Measurements from ENCODE around the gene DHRSX. TPM values are rescaled to one million over a fixed set of nuclear protein-coding genes. Genes with fewer than 3 reads are reported as not detected.
"Not testable (repeated sequence)": the region's sequence is repeated elsewhere in the genome, so short reads cannot be mapped to it uniquely, and the experiment has no call there.

DHRSX gene
- total RNA-seq, 4 donors from 2014 or later: 4.4 to 23.8 (median 11.3) TPM

DNA sequence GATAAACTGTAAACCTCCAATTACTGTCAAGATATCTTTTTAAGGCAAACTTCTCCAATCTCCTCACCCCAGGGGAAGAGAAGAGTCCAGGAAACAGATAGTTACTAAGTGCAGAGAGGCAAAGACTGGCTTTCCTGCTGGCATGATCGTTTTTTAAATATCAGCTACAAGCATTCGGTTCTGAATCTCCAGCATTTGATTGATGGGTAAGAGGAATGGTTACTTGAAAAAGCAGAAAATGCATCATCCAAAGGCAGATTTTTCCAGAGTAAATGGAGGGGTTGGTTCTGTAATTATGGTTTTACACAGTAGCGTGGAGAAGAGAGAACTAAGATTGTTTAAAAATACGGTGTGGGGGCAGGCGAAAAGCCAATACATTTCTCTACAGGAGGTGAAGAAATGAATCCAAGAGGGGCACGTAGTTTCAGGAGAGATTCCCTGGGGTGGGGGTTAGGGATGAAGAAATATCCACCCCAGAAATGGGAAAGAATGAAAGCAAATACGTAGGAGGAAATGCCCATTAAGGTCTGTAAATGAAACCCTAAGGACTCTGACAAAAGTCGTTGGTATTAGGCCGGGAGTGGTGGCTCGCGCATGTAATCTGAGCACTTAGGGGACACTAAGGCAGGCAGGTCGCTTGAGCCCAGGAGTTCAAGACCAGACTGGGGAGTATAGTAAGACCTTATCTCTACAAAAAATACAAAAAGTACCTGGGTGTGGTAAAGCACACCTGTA, 248.3 kb downstream of the DHRSX start:
- no peaks in the 10 kb centered on the region for H3K36me3 ChIP-seq
- intact Hi-C loops (cut with DNase I; ENCODE audit: low total_unique reads): no loop called here
- DNase-seq: no peak

DNA sequence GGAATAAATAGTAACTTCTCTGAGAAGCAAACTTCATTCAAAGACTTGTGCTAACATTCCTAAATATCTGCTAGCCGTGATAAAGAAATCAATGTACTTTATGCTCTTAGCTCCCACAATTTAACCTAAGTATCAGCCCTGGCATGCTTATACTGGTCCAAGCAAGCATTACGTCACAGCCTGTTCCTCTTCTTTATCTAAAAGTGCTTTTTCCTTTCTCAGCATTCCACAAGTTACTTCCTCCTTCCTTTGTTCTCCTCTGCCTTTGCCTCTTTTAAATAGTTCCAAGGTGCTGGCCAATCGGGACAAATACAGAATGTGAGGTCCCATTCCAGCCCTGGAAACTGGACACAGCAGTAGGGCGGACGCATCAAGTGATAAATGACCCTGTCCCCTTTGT, 249.6 kb downstream of the DHRSX start:
- Histone ChIP-seq H3K4me1 (no peaks in the 10 kb centered on the region), H3K27ac (no peak overlapping the region), H3K4me3 (no peak overlapping the region), H3K9me3 (no peaks in the 10 kb centered on the region), H3K27me3 (no peaks in the 10 kb centered on the region), H3K36me3 (no peaks in the 10 kb centered on the region)
- no peak for DNase-seq
- TF ChIP-seq, protein P1, sequence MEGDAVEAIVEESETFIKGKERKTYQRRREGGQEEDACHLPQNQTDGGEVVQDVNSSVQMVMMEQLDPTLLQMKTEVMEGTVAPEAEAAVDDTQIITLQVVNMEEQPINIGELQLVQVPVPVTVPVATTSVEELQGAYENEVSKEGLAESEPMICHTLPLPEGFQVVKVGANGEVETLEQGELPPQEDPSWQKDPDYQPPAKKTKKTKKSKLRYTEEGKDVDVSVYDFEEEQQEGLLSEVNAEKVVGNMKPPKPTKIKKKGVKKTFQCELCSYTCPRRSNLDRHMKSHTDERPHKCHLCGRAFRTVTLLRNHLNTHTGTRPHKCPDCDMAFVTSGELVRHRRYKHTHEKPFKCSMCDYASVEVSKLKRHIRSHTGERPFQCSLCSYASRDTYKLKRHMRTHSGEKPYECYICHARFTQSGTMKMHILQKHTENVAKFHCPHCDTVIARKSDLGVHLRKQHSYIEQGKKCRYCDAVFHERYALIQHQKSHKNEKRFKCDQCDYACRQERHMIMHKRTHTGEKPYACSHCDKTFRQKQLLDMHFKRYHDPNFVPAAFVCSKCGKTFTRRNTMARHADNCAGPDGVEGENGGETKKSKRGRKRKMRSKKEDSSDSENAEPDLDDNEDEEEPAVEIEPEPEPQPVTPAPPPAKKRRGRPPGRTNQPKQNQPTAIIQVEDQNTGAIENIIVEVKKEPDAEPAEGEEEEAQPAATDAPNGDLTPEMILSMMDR (IDR thresholded peaks at IDR 0.05): no peak
- no peak for TF ChIP-seq POLR2A (IDR thresholded peaks at IDR 0.05)
- intact Hi-C loops (cut with DNase I; ENCODE audit: low total_unique reads): no loop called here

More for the DNA sequence above, 248.3 kb downstream of the DHRSX start:
- H3K27ac ChIP-seq: no peak overlapping the region
- no peak overlapping the region for H3K4me3 ChIP-seq
- H3K9me3 ChIP-seq: no peaks in the 10 kb centered on the region
- H3K4me1 ChIP-seq: no peaks in the 10 kb centered on the region
- TF ChIP-seq, protein P1 (IDR thresholded peaks at IDR 0.05): no peak
- TF ChIP-seq POLR2A (IDR thresholded peaks at IDR 0.05): no peak
- no peaks in the 10 kb centered on the region for H3K27me3 ChIP-seq

DNA sequence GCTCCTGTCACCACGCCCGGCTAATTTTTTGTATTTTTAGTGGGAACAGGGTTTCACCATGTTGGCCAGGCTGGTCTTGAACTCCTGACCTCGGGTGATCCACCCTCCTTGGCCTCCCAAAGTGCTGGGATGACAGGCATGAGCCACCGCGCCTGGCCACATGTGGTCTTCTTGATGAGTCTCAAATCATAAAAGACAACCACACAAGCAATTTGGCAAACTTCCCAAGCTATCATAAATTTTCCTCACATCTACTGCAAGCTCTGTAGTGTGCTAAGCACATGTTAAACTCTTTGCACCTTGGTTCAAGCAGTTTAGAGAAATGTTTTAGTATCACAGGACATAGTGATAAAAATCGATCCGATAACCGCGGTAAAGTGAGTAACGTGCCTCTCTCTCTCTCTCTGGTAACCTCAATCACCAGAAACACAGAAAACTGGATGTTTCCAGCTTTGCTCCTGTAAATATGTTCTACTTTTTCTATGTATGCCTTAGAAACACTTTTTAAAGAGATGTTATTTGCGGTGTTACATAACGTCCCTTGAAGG, 256.8 kb downstream of the DHRSX start:
- H3K9me3 ChIP-seq: peaks cover 0 to 4% of the 10 kb centered on the region in 2 donors
- H3K4me3 ChIP-seq: no peak overlapping the region
- no peak for TF ChIP-seq POLR2A (IDR thresholded peaks at IDR 0.05)
- TF ChIP-seq, protein P1 (IDR thresholded peaks at IDR 0.05): no peak
- no peak for DNase-seq
- no peaks in the 10 kb centered on the region for H3K36me3 ChIP-seq
- no peaks in the 10 kb centered on the region for H3K27me3 ChIP-seq
- H3K27ac ChIP-seq: no peak overlapping the region
- intact Hi-C loops (cut with DNase I; ENCODE audit: low total_unique reads): no loop called here
- no peaks in the 10 kb centered on the region for H3K4me1 ChIP-seq

DNA sequence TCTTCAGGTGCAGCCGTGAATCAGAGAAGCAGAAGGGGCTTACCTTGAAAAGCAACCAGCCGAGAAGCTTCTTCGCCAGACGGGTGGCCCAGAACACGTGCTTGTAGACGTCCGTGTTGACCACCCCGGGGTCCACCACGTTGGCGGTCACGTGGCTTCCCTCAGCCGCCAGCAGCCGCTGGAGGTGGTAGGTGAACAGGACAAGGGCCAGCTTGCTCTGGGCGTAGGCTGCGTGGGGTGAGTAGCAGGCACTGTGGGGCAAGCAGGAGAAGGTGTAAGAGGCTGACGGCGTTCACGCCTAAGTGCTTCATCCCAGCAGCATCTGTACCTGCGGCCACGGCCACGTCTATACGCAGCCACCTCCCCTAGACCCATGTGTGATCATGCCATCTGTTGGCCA, 257.8 kb downstream of the DHRSX start:
- no peaks in the 10 kb centered on the region for H3K27me3 ChIP-seq
- H3K27ac ChIP-seq: no peak overlapping the region
- TF ChIP-seq POLR2A (IDR thresholded peaks at IDR 0.05): no peak
- TF ChIP-seq, protein P1 (IDR thresholded peaks at IDR 0.05): no peak
- DNase-seq: no peak
- H3K4me1 ChIP-seq: no peaks in the 10 kb centered on the region
- intact Hi-C loops (cut with DNase I; ENCODE audit: low total_unique reads): no loop called here
- no peak overlapping the region for H3K4me3 ChIP-seq
- no peaks in the 10 kb centered on the region for H3K36me3 ChIP-seq
- peaks cover 0 to 4% of the 10 kb centered on the region in 2 donors for H3K9me3 ChIP-seq

DNA sequence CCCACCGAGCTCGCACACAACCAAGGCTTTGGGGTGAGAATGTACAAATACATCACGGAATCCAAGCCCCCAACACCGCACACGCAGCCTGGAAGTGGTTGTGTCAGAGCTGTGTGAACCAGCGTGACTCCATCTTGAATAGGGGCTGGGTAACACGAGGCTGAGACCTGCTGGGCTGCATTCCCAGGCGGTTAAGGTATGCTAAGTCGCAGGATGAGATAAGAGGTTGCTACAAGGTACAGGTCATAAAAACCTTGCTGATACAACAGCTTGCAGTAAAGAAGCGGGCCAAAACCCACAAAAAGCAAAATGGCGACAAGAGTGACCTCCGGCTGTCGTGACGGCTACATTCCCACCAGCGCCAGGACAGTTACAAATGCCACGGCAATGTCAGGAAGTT, 258.4 kb downstream of the DHRSX start:
- Histone ChIP-seq H3K4me3 (no peak overlapping the region), H3K9me3 (peaks cover 0 to 4% of the 10 kb centered on the region in 2 donors), H3K27ac (no peak overlapping the region), H3K4me1 (no peaks in the 10 kb centered on the region), H3K36me3 (no peaks in the 10 kb centered on the region), H3K27me3 (no peaks in the 10 kb centered on the region)
- intact Hi-C loops (cut with DNase I; ENCODE audit: low total_unique reads): no loop called here
- DNase-seq: no peak
- no peak for TF ChIP-seq POLR2A (IDR thresholded peaks at IDR 0.05)
- TF ChIP-seq, protein P1 (IDR thresholded peaks at IDR 0.05): no peak

DNA sequence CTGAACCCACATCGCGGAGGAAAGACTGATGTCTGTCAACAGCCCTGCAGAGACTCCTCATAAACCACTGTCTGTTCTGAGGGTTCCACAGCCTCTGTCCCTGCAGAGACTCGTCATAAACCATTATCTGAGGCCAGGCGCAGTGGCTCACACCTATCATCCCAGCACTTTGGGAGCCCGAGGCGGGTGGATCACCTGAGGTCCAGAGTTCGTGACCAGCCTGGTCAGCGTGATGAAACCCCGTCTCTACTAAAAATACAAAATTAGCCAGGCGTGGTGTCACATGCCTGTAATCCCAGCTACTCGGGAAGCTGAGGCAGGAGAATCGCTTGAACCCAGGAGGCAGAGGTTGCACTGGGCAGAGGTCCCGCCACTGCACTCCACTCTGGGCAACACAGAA, 259.3 kb downstream of the DHRSX start:
- H3K27ac ChIP-seq; H3K9me3 ChIP-seq; intact Hi-C loops (cut with DNase I; ENCODE audit: low total_unique reads); H3K27me3 ChIP-seq; H3K4me3 ChIP-seq; H3K36me3 ChIP-seq; H3K4me1 ChIP-seq; DNase-seq: not testable (repeated sequence)

DNA sequence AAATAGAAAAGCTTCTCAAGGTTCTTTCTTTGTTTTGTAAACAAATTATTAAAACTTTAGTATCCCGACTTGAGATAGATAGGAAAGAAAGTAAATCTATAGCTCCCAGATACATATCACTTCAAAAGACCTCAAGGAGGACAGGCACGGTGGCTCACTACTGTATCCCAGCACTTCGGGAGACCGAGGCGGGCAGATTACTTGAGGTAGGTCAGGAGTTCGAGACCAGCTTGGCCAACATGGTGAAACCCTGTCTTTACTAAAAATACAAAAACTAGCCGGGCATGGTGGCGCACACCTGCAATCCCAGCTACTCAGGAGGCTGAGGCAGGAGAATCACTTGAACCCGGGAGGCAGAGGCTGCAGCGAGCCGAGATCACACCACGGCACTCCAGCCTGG, 260.0 kb downstream of the DHRSX start:
- H3K4me3 ChIP-seq; H3K36me3 ChIP-seq; H3K27ac ChIP-seq; H3K27me3 ChIP-seq; DNase-seq; intact Hi-C loops (cut with DNase I; ENCODE audit: low total_unique reads); H3K4me1 ChIP-seq; H3K9me3 ChIP-seq: not testable (repeated sequence)
